GM23338 (cell line): ENCODE results near the gene MLPH. TPM values are rescaled to one million over a fixed set of nuclear protein-coding genes. Genes with fewer than 3 reads are reported as not detected.

Source experiments
- ATAC-seq: fragments of 200-7000 bp; cut with Tn5 transposase; 3 replicates; pipeline ENCODE4 v1.9.1; 2020
- DNase-seq: peaks from one replicate; pipeline ENCODE4 v3.0.0-alpha.2; 2015; ENCODE audit warnings: low spot score
- H2AFZ ChIP-seq: fragments of 200-600 bp; sonication (generic); 2 replicates; pipeline ENCODE4 v1.8.0; 2016; ENCODE audit warnings: antibody characterized with exemption, mild to moderate bottlenecking, moderate library complexity
- H3F3A ChIP-seq: fragments of 200-600 bp; sonication (generic); replicated peaks from 2 replicates; pipeline ENCODE4 v1.8.0; 2017; ENCODE audit warnings: antibody characterized with exemption, mixed run types, low read depth
- H3K27ac ChIP-seq: fragments of 200-600 bp; sonication (generic); 2 replicates; pipeline ENCODE4 v1.6.1; 2016; ENCODE audit warnings: low read depth
- H3K27me3 ChIP-seq: fragments of 200-600 bp; sonication (generic); 2 replicates; pipeline ENCODE4 v1.8.0; 2016; ENCODE audit warnings: mild to moderate bottlenecking, mixed run types, moderate library complexity; ENCODE audit not compliant: insufficient read depth
- H3K36me3 ChIP-seq: fragments of 200-600 bp; sonication (generic); 2 replicates; pipeline ENCODE4 v1.8.0; 2016; ENCODE audit warnings: mild to moderate bottlenecking; ENCODE audit not compliant: insufficient read depth
- H3K4me1 ChIP-seq: fragments of 200-600 bp; sonication (generic); 2 replicates; pipeline ENCODE4 v1.8.0; 2016; ENCODE audit warnings: mild to moderate bottlenecking, moderate library complexity; ENCODE audit not compliant: insufficient read depth
- H3K4me2 ChIP-seq: fragments of 200-600 bp; sonication (generic); 2 replicates; pipeline ENCODE4 v1.7.1; 2017; ENCODE audit warnings: mixed run types
- H3K4me3 ChIP-seq: fragments of 200-600 bp; sonication (generic); 2 replicates; pipeline ENCODE4 v1.6.1; 2016; ENCODE audit warnings: mixed run types
- H3K79me2 ChIP-seq: fragments of 200-600 bp; sonication (generic); replicated peaks from 2 replicates; pipeline ENCODE4 v1.8.0; 2017; ENCODE audit warnings: mild to moderate bottlenecking; ENCODE audit not compliant: insufficient read depth
- H3K9me2 ChIP-seq: fragments of 200-600 bp; sonication (generic); 2 replicates; pipeline ENCODE4 v1.8.0; 2017; ENCODE audit not compliant: insufficient read depth
- H4K20me1 ChIP-seq: fragments of 200-600 bp; sonication (generic); replicated peaks from 2 replicates; pipeline ENCODE4 v1.8.0; 2017; ENCODE audit warnings: mild to moderate bottlenecking; ENCODE audit not compliant: insufficient read depth
- H3K27ac Mint-ChIP-seq: 2 replicates; pipeline ENCODE4 v1.8.0; 2020; ENCODE audit warnings: inconsistent platforms, mild to moderate bottlenecking, moderate library complexity, mixed read lengths
- H3K27me3 Mint-ChIP-seq: 3 replicates; pipeline ENCODE4 v1.8.0; 2022; ENCODE audit warnings: low read depth, mild to moderate bottlenecking, moderate library complexity, mixed read lengths, inconsistent platforms; ENCODE audit not compliant: insufficient read depth, poor library complexity
- H3K36me3 Mint-ChIP-seq: 3 replicates; pipeline ENCODE4 v1.8.0; 2021; ENCODE audit warnings: low read depth, mild to moderate bottlenecking, inconsistent platforms, moderate library complexity, mixed read lengths
- H3K4me1 Mint-ChIP-seq: 3 replicates; pipeline ENCODE4 v1.8.0; 2020; ENCODE audit warnings: mild to moderate bottlenecking, inconsistent platforms, mixed read lengths
- H3K4me3 Mint-ChIP-seq: 3 replicates; pipeline ENCODE4 v1.8.0; 2021; ENCODE audit warnings: moderate library complexity, mild to moderate bottlenecking, inconsistent platforms, mixed read lengths
- H3K9me3 Mint-ChIP-seq: 3 replicates; pipeline ENCODE4 v1.8.0; 2020; ENCODE audit warnings: moderate library complexity, mild to moderate bottlenecking, inconsistent platforms, mixed read lengths
- EZH2 ChIP-seq: fragments of 200-600 bp; sonication (generic); IDR thresholded peaks from one replicate; pipeline ENCODE4 v1.8.0; 2017; ENCODE audit warnings: antibody characterized with exemption, mild to moderate bottlenecking, low read depth; ENCODE audit not compliant: unreplicated experiment
- EZH2phosphoT487 ChIP-seq: fragments of 200-600 bp; sonication (generic); IDR thresholded peaks from one replicate; pipeline ENCODE4 v1.8.1; 2018; ENCODE audit warnings: antibody characterized with exemption; ENCODE audit not compliant: unreplicated experiment
- NANOG ChIP-seq: IDR thresholded peaks from 2 replicates; pipeline ENCODE4 v1.6.1; 2016; ENCODE audit warnings: antibody characterized with exemption, borderline replicate concordance
- POLR2AphosphoS5 ChIP-seq: IDR thresholded peaks from 2 replicates; pipeline ENCODE4 v1.6.1; 2016; ENCODE audit warnings: antibody characterized with exemption, low read depth
- STAT1 ChIP-seq: IDR thresholded peaks from one replicate; pipeline ENCODE4 v1.6.1; 2016; ENCODE audit warnings: antibody characterized with exemption; ENCODE audit not compliant: unreplicated experiment
- ZNF114 ChIP-seq: fragments of 250-450 bp; sonication (Bioruptor Pico); IDR thresholded peaks from 2 replicates; pipeline ENCODE4 v1.5.0; 2020; ENCODE audit warnings: mild to moderate bottlenecking, moderate library complexity
- long read RNA-seq: library from polyadenylated mRNA; unstranded; transcript quantifications from one replicate; pipeline ENCODE4 v2.0.0, GENCODE V29; 2020; ENCODE audit not compliant: unreplicated experiment
- polyA plus RNA-seq: library from polyadenylated mRNA; unstranded; fragments of >200 nt; fragmentation: Nextera tagmentation; extraction: Ambion mirVana; gene quantifications from 2 replicates; pipeline ENCODE4 v1.2.1, GENCODE V29; 2016
- total RNA-seq: library from RNA; depleted of rRNA; stranded (reverse); fragments of >200 nt; shearing (Covaris generic); gene quantifications from 2 replicates; pipeline ENCODE4 v1.2.3, GENCODE V29; 2014; rRNA removed
- TF ChIP-seq, protein P1 (sequence below), 2 experiments: fragments of 200-600 bp in 1 of 2; sonication (generic) in 1 of 2; conservative IDR thresholded peaks; 2 replicates each; pipeline versions ENCODE4 v1.5.1 to v1.6.1; 2016 to 2017; ENCODE audit warnings: antibody characterized with exemption in 2 of 2, low read depth in 2 of 2, mild to moderate bottlenecking in 2 of 2, moderate library complexity in 1 of 2
- TF ChIP-seq, protein P2 (sequence below): fragments of 250-450 bp; sonication (Bioruptor Pico); IDR thresholded peaks from 2 replicates; pipeline ENCODE4 v1.5.0; 2020; ENCODE audit warnings: mild to moderate bottlenecking, moderate library complexity

MLPH gene, protein sequence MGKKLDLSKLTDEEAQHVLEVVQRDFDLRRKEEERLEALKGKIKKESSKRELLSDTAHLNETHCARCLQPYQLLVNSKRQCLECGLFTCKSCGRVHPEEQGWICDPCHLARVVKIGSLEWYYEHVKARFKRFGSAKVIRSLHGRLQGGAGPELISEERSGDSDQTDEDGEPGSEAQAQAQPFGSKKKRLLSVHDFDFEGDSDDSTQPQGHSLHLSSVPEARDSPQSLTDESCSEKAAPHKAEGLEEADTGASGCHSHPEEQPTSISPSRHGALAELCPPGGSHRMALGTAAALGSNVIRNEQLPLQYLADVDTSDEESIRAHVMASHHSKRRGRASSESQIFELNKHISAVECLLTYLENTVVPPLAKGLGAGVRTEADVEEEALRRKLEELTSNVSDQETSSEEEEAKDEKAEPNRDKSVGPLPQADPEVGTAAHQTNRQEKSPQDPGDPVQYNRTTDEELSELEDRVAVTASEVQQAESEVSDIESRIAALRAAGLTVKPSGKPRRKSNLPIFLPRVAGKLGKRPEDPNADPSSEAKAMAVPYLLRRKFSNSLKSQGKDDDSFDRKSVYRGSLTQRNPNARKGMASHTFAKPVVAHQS
- total RNA-seq (15.7 and 16.5 TPM in 2 replicates), polyA plus RNA-seq (13.6 and 14.7 TPM in 2 replicates)
- long read RNA-seq, partial matches to known transcripts = 1 of 10 reads
- long read RNA-seq, other reads (novel, unspliced or antisense) = 5 of 10 reads

DNA sequence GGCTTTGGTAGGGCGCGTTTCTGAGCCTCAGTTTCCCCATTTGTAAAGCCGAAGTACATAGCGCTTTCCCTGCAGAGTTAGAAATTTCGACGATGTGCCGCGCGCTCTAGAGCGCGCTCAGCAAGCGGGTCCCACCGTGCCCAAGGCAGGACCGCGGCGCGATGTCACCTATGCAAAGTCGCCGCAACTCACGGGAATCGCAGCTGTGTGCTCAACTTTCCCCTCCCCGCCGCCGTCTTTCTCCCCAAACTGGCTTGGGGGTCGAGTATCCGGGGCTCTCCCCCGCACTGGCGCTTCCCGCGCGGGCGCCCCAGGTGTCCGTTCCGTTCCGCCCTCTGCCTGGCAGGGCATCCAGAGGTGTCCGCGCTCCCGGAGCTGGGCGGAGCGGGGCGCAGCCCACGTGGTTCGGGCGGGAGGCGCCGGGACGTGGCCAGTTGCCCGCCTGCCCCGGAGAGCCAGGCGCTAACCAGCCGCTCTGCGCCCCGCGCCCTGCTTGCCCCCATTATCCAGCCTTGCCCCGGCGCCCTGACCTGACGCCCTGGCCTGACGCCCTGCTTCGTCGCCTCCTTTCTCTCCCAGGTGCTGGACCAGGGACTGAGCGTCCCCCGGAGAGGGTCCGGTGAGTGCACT is at the start of gene MLPH:
TSS of gene MLPH (plus strand) at position 433 of the 630 bp plus-strand sequence. CDS start 6,176 bp downstream, outside the sequence.
- H3K9me2 ChIP-seq = no peaks in the 10 kb centered on the region
- Mint-ChIP-seq H3K27me3 (peaks cover 38% of the 10 kb centered on the region), H3K36me3 (peaks cover 17% of the 10 kb centered on the region), H3K4me3 (peak within 1 kb of the TSS; percentile 80), H3K9me3 (peaks cover 16% of the 10 kb centered on the region), H3K27ac (no peak within 1 kb of the TSS), H3K4me1 (peaks cover 45% of the 10 kb centered on the region)
- ATAC-seq (peak; percentile 63), DNase-seq (peak; percentile 67)
- H3K27me3 ChIP-seq = peaks cover 41% of the 10 kb centered on the region
- H3K4me3 ChIP-seq = peak within 1 kb of the TSS; percentile 79
- TF ChIP-seq ZNF114 = no peak
- TF ChIP-seq EZH2 = no peak
- peak; percentile 45; the same call in 1 of the 2 replicates for TF ChIP-seq POLR2AphosphoS5
- no peak for TF ChIP-seq EZH2phosphoT487
- TF ChIP-seq, protein P1, sequence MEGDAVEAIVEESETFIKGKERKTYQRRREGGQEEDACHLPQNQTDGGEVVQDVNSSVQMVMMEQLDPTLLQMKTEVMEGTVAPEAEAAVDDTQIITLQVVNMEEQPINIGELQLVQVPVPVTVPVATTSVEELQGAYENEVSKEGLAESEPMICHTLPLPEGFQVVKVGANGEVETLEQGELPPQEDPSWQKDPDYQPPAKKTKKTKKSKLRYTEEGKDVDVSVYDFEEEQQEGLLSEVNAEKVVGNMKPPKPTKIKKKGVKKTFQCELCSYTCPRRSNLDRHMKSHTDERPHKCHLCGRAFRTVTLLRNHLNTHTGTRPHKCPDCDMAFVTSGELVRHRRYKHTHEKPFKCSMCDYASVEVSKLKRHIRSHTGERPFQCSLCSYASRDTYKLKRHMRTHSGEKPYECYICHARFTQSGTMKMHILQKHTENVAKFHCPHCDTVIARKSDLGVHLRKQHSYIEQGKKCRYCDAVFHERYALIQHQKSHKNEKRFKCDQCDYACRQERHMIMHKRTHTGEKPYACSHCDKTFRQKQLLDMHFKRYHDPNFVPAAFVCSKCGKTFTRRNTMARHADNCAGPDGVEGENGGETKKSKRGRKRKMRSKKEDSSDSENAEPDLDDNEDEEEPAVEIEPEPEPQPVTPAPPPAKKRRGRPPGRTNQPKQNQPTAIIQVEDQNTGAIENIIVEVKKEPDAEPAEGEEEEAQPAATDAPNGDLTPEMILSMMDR (conservative IDR thresholded peaks at IDR 0.05; ENCODE audit: low read depth in 2 of 2) = no peak
- no peak for TF ChIP-seq NANOG
- TF ChIP-seq, protein P2, sequence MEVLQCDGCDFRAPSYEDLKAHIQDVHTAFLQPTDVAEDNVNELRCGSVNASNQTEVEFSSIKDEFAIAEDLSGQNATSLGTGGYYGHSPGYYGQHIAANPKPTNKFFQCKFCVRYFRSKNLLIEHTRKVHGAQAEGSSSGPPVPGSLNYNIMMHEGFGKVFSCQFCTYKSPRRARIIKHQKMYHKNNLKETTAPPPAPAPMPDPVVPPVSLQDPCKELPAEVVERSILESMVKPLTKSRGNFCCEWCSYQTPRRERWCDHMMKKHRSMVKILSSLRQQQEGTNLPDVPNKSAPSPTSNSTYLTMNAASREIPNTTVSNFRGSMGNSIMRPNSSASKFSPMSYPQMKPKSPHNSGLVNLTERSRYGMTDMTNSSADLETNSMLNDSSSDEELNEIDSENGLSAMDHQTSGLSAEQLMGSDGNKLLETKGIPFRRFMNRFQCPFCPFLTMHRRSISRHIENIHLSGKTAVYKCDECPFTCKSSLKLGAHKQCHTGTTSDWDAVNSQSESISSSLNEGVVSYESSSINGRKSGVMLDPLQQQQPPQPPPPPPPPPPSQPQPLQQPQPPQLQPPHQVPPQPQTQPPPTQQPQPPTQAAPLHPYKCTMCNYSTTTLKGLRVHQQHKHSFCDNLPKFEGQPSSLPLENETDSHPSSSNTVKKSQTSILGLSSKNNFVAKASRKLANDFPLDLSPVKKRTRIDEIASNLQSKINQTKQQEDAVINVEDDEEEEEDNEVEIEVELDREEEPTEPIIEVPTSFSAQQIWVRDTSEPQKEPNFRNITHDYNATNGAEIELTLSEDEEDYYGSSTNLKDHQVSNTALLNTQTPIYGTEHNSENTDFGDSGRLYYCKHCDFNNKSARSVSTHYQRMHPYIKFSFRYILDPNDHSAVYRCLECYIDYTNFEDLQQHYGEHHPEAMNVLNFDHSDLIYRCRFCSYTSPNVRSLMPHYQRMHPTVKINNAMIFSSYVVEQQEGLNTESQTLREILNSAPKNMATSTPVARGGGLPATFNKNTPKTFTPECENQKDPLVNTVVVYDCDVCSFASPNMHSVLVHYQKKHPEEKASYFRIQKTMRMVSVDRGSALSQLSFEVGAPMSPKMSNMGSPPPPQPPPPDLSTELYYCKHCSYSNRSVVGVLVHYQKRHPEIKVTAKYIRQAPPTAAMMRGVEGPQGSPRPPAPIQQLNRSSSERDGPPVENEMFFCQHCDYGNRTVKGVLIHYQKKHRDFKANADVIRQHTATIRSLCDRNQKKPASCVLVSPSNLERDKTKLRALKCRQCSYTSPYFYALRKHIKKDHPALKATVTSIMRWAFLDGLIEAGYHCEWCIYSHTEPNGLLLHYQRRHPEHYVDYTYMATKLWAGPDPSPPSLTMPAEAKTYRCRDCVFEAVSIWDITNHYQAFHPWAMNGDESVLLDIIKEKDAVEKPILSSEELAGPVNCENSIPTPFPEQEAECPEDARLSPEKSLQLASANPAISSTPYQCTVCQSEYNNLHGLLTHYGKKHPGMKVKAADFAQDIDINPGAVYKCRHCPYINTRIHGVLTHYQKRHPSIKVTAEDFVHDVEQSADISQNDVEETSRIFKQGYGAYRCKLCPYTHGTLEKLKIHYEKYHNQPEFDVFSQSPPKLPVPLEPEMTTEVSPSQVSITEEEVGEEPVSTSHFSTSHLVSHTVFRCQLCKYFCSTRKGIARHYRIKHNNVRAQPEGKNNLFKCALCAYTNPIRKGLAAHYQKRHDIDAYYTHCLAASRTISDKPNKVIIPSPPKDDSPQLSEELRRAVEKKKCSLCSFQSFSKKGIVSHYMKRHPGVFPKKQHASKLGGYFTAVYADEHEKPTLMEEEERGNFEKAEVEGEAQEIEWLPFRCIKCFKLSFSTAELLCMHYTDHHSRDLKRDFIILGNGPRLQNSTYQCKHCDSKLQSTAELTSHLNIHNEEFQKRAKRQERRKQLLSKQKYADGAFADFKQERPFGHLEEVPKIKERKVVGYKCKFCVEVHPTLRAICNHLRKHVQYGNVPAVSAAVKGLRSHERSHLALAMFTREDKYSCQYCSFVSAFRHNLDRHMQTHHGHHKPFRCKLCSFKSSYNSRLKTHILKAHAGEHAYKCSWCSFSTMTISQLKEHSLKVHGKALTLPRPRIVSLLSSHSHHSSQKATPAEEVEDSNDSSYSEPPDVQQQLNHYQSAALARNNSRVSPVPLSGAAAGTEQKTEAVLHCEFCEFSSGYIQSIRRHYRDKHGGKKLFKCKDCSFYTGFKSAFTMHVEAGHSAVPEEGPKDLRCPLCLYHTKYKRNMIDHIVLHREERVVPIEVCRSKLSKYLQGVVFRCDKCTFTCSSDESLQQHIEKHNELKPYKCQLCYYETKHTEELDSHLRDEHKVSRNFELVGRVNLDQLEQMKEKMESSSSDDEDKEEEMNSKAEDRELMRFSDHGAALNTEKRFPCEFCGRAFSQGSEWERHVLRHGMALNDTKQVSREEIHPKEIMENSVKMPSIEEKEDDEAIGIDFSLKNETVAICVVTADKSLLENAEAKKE (CRISPR knock-in tag) = no peak
- TF ChIP-seq STAT1 = no peak
- H4K20me1 ChIP-seq = no peaks in the 10 kb centered on the region
- peaks cover 36% of the 10 kb centered on the region for H3K4me1 ChIP-seq
- 0 out of 2 replicates have a peak, but pooled peaks cover 3% of the 10 kb centered on the region for H3K79me2 ChIP-seq
- peak within 1 kb of the TSS; percentile 89 for H3K4me2 ChIP-seq
- no peaks in the 10 kb centered on the region for H3F3A ChIP-seq
- H3K27ac ChIP-seq = no peak within 1 kb of the TSS
- H3K36me3 ChIP-seq = peaks cover 4% of the 10 kb centered on the region; the same call in 1 of the 2 replicates
- H2AFZ ChIP-seq = peak within 1 kb of the TSS; percentile 97
